ENCODE measurements around the gene DSE.

The DSE gene

DNA sequence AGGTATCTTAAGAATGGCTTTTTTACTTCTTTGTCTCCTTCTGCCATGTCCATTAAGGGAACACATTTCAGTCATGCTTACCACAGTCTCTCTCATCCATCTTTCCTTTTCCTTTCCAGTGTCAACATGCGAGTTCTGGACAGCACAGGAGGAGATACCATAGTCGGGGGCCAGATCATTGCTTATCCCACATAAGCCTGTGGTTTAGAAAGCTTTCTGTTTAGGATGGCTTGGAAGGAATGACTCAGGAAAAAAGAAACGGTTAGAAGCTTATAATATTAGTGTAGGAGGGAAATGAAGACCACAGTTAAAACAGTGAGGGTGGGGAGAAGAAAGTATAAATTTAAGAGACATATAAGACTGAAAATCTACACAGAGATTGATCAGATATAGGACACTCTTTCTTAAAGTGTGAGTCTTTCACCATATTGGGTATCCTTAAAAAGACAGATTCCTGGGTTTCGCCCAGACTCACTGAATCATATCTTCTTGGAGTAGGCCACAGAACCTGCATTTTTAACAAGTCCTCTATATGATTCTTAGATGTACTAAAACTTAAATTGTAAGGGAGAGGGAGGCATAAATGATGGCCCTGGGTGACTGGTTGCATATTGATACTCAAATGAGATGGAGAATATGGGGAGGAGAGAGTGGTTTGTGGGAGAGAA lies 36.1 kb downstream of the DSE start:
- no peak overlapping the region for H3K4me3 ChIP-seq (ENCODE audit: insufficient read depth, low read depth, low read length)
- no peaks in the 10 kb centered on the region for H3K36me3 ChIP-seq (ENCODE audit: control insufficient read depth, insufficient read depth, low read length)
- H3K4me1 ChIP-seq (ENCODE audit: control insufficient read depth, insufficient read depth, low read length) = peaks cover 11% of the 10 kb centered on the region
- WGBS, 2 experiments = 89 to 92% methylated on average over 4 of the region's 4 CpGs
- no peak overlapping the region for H3K27ac ChIP-seq (ENCODE audit: insufficient read depth, low read depth, low read length, poor library complexity, severe bottlenecking)
- H3K27me3 ChIP-seq (ENCODE audit: control insufficient read depth, insufficient read depth, low read length, poor library complexity, severe bottlenecking) = no peaks in the 10 kb centered on the region
- no peaks in the 10 kb centered on the region for H3K9me3 ChIP-seq (ENCODE audit: control insufficient read depth, low read length)

DNA sequence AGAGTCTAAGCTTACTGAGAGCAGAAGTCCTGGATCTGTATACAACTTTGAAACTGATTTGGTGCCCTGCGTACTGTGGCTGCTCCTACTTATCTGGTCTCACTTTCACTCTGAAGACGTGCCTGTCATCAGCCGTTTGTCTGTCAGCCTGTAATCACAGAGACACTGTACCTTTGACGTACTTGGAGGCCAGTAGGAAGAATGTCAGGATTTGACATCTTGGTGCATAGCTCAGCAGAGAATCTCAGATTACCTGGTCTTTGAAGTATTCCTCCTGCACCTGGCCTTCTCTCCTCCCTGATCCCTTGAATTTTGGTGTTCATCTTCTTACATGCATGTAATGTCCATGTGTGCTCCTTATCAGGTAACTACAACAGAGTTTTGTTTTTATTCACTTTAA lies 37.7 kb downstream of the DSE start:
- H3K4me1 ChIP-seq (ENCODE audit: control insufficient read depth, insufficient read depth, low read length) = peaks cover 11% of the 10 kb centered on the region
- 94 to 97% methylated on average over 4 of the region's 4 CpGs for WGBS, 2 experiments
- H3K36me3 ChIP-seq (ENCODE audit: control insufficient read depth, insufficient read depth, low read length) = no peaks in the 10 kb centered on the region
- H3K27ac ChIP-seq (ENCODE audit: insufficient read depth, low read depth, low read length, poor library complexity, severe bottlenecking) = no peak overlapping the region
- H3K27me3 ChIP-seq (ENCODE audit: control insufficient read depth, insufficient read depth, low read length, poor library complexity, severe bottlenecking) = no peaks in the 10 kb centered on the region
- H3K9me3 ChIP-seq (ENCODE audit: control insufficient read depth, low read length) = no peaks in the 10 kb centered on the region
- no peak overlapping the region for H3K4me3 ChIP-seq (ENCODE audit: insufficient read depth, low read depth, low read length)

DNA sequence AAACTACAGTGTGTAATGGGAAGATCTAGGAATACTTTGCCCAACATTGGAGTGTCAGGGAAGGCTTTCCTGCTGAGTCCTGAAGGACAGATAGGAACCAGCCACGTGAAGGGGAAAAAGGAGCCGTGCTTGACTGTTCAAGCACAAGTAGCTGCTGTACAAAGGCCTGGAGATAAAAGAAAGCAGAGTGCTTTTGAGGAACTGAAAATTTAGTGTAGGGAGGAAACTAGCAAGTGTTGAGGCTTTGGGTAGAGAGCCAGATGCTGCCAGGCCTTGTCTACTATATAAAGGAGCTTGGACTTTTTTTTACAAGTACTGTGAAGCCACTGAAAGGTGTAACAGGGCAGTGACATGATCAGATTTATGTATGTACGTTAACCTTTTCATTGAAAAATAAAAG lies 39.0 kb downstream of the DSE start:
- no peaks in the 10 kb centered on the region for H3K27me3 ChIP-seq (ENCODE audit: control insufficient read depth, insufficient read depth, low read length, poor library complexity, severe bottlenecking)
- H3K9me3 ChIP-seq (ENCODE audit: control insufficient read depth, low read length) = no peaks in the 10 kb centered on the region
- H3K4me1 ChIP-seq (ENCODE audit: control insufficient read depth, insufficient read depth, low read length) = peaks cover 11% of the 10 kb centered on the region
- H3K4me3 ChIP-seq (ENCODE audit: insufficient read depth, low read depth, low read length) = no peak overlapping the region
- 79 to 87% methylated on average over 3 of the region's 3 CpGs for WGBS, 2 experiments
- no peaks in the 10 kb centered on the region for H3K36me3 ChIP-seq (ENCODE audit: control insufficient read depth, insufficient read depth, low read length)
- H3K27ac ChIP-seq (ENCODE audit: insufficient read depth, low read depth, low read length, poor library complexity, severe bottlenecking) = no peak overlapping the region

DNA sequence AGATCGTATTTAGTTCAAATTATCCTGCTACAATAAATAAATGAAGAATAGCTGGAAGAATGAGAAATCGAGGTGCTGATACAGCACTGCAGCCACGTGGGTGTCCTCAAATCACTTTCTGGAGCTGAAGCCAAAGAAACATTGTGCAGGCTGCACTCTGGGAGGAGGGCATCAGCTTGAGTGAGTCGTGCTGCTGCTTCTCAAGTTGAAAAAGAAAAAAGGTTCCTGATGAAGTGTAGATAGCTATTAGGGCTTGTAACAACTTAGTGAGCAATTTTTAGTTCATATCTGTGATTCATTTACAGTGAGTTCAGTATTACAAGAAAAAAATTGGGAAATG lies 40.5 kb downstream of the DSE start:
- Histone ChIP-seq H3K4me3 (ENCODE audit: insufficient read depth, low read depth, low read length) (no peak overlapping the region), H3K27ac (ENCODE audit: insufficient read depth, low read depth, low read length, poor library complexity, severe bottlenecking) (no peak overlapping the region), H3K4me1 (ENCODE audit: control insufficient read depth, insufficient read depth, low read length) (peaks cover 5% of the 10 kb centered on the region), H3K36me3 (ENCODE audit: control insufficient read depth, insufficient read depth, low read length) (no peaks in the 10 kb centered on the region), H3K9me3 (ENCODE audit: control insufficient read depth, low read length) (no peaks in the 10 kb centered on the region), H3K27me3 (ENCODE audit: control insufficient read depth, insufficient read depth, low read length, poor library complexity, severe bottlenecking) (no peaks in the 10 kb centered on the region)
- 76 to 86% methylated on average over 4 of the region's 4 CpGs for WGBS, 2 experiments

DNA sequence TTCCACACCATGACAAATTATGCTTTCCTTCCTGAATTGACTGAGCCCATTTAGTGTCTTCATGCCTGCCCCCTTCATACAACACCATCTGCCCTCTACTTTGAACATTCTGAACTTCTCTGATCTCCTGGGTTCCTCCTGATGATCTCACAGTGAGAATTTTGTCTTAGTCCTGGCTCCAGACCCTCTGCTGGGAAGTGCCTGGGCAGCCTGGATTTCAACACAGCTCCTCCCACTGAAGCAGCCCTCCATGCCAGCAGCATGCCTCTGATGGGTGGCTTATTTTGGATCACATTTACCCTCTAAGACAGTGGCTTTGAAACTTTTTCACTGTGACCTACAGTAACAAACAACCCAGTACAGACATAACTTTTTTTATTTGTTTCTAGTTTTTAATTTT lies 41.5 kb downstream of the DSE start:
- Histone ChIP-seq H3K4me3 (ENCODE audit: insufficient read depth, low read depth, low read length) (no peak overlapping the region), H3K27ac (ENCODE audit: insufficient read depth, low read depth, low read length, poor library complexity, severe bottlenecking) (no peak overlapping the region), H3K9me3 (ENCODE audit: control insufficient read depth, low read length) (no peaks in the 10 kb centered on the region), H3K36me3 (ENCODE audit: control insufficient read depth, insufficient read depth, low read length) (no peaks in the 10 kb centered on the region), H3K27me3 (ENCODE audit: control insufficient read depth, insufficient read depth, low read length, poor library complexity, severe bottlenecking) (no peaks in the 10 kb centered on the region), H3K4me1 (ENCODE audit: control insufficient read depth, insufficient read depth, low read length) (peaks cover 5% of the 10 kb centered on the region)

DNA sequence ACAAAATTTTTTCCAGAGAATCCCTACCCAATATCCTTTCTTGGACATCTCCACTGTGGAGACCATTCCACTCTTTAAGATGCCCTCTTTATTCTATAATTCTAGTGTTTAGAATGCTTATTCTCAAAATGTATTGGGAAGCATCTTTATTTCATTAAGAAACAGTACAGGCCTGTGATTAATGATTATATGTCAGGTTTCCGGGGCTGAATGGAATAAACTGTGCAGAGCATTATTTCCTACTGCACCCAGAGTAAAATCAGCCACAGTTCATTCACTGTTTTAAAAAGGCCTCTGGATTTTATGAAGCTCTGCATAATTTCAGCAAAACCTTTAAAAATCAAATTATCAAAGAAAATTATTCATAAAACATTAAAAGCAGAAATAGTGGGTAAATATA lies 42.6 kb downstream of the DSE start:
- H3K27ac ChIP-seq (ENCODE audit: insufficient read depth, low read depth, low read length, poor library complexity, severe bottlenecking) = no peak overlapping the region
- no peaks in the 10 kb centered on the region for H3K9me3 ChIP-seq (ENCODE audit: control insufficient read depth, low read length)
- peaks cover 5% of the 10 kb centered on the region for H3K4me1 ChIP-seq (ENCODE audit: control insufficient read depth, insufficient read depth, low read length)
- no peak overlapping the region for H3K4me3 ChIP-seq (ENCODE audit: insufficient read depth, low read depth, low read length)
- H3K36me3 ChIP-seq (ENCODE audit: control insufficient read depth, insufficient read depth, low read length) = no peaks in the 10 kb centered on the region
- WGBS, 2 experiments = 67 to 96% methylated on average over 1 of the region's 1 CpG
- H3K27me3 ChIP-seq (ENCODE audit: control insufficient read depth, insufficient read depth, low read length, poor library complexity, severe bottlenecking) = no peaks in the 10 kb centered on the region

DNA sequence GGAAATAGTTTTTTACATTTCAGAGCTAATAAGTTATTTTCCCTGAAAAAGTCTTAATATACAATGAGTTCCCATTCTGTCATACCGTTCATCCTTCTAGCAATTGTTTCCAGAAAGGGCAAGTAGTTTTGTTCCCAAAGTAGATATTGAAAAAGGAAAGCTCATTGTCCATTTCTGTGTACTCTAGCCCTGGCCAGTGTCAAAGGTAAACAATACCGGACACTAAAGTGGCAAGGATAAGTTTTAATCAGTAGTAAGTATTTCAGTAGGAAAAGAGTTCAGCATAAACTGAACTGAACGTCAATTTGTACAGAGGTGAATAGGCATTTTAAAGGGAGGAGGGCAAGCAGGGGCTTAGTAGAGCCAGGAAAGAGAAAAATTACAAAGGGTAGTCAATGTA lies 46.9 kb downstream of the DSE start:
- 97 to 99% methylated on average over 3 of the region's 3 CpGs for WGBS, 2 experiments
- H3K4me1 ChIP-seq (ENCODE audit: control insufficient read depth, insufficient read depth, low read length) = no peaks in the 10 kb centered on the region
- H3K36me3 ChIP-seq (ENCODE audit: control insufficient read depth, insufficient read depth, low read length) = no peaks in the 10 kb centered on the region
- no peaks in the 10 kb centered on the region for H3K27me3 ChIP-seq (ENCODE audit: control insufficient read depth, insufficient read depth, low read length, poor library complexity, severe bottlenecking)
- no peak overlapping the region for H3K4me3 ChIP-seq (ENCODE audit: insufficient read depth, low read depth, low read length)
- no peak overlapping the region for H3K27ac ChIP-seq (ENCODE audit: insufficient read depth, low read depth, low read length, poor library complexity, severe bottlenecking)
- H3K9me3 ChIP-seq (ENCODE audit: control insufficient read depth, low read length) = no peaks in the 10 kb centered on the region

DNA sequence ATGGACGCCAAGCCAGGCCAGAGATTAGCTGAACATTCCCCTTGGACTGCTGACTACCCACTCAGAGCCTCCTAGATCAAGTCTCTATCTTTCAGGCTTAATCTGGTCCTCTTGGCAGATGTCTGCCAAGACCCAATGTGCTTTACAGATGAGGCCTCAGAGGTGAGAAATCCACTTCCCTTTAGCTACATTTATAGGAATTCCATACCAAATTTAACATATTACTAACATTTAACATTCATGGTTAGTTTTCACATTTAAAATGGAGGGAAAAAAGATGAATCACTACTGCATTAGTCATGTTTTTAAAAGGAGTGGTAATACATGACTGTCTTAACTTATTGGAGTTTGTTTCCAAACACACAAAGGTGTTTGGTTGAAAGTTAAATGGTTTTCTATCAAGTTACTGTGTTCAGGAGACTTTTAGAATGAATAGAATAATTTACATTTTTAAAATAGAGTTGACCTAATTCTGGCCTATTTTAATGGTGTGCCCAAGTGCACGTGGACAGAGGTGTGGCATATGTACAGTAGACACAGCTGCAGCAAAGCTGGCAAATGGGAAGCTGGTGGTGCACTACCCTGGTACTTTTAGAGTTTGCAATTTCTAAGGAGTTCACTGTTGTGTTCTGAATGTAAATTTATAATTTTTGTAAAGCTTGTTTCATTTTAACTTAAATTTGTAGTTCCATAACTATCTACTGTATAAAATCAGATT lies 48.5 kb downstream of the DSE start:
- no peak overlapping the region for H3K27ac ChIP-seq (ENCODE audit: insufficient read depth, low read depth, low read length, poor library complexity, severe bottlenecking)
- H3K36me3 ChIP-seq (ENCODE audit: control insufficient read depth, insufficient read depth, low read length) = no peaks in the 10 kb centered on the region
- H3K27me3 ChIP-seq (ENCODE audit: control insufficient read depth, insufficient read depth, low read length, poor library complexity, severe bottlenecking) = no peaks in the 10 kb centered on the region
- H3K4me3 ChIP-seq (ENCODE audit: insufficient read depth, low read depth, low read length) = no peak overlapping the region
- H3K9me3 ChIP-seq (ENCODE audit: control insufficient read depth, low read length) = no peaks in the 10 kb centered on the region
- no peaks in the 10 kb centered on the region for H3K4me1 ChIP-seq (ENCODE audit: control insufficient read depth, insufficient read depth, low read length)
- WGBS, 2 experiments = 89 to 92% methylated on average over 2 of the region's 2 CpGs

DNA sequence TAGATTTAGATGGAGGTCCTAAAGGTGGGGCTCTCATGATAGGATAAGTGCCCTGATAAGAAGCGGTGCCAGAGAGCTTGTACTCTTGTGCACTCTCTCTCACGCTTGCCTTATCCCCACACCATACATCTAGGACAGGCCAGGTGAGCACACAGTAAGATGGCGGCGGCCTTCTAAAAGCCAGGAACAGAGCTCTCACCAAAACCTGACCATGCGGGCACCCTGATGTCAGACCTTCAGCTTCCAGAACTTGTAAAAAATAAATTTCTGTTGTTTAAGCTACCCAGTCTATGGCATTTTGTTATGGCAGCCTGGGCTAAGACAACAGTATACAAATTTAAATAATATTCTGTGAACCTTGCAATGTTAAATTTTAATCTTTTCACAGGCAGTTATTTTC lies 49.6 kb downstream of the DSE start:
- Histone ChIP-seq H3K9me3 (ENCODE audit: control insufficient read depth, low read length) (no peaks in the 10 kb centered on the region), H3K36me3 (ENCODE audit: control insufficient read depth, insufficient read depth, low read length) (no peaks in the 10 kb centered on the region), H3K4me3 (ENCODE audit: insufficient read depth, low read depth, low read length) (no peak overlapping the region), H3K27ac (ENCODE audit: insufficient read depth, low read depth, low read length, poor library complexity, severe bottlenecking) (no peak overlapping the region), H3K27me3 (ENCODE audit: control insufficient read depth, insufficient read depth, low read length, poor library complexity, severe bottlenecking) (no peaks in the 10 kb centered on the region), H3K4me1 (ENCODE audit: control insufficient read depth, insufficient read depth, low read length) (no peaks in the 10 kb centered on the region)
- WGBS, 2 experiments = 86 to 95% methylated on average over 5 of the region's 5 CpGs

DNA sequence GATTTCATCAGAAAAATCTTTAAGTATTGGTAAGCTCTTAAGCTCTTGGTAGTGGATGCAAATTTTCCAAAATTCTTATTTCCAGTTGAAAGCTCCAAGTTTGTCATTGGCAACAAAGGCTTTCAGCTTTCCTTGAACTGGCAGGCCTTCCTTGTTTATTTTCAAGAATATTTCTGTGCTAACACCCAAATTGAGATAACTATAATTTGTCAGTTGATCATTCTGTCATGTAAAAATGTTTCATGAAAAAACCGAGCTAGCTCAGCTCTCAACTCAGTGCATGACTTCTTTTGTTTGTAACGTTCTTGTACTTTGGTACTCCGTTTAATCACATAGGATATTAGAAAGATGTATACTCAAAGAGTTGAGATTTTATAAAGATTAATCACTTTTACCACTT lies 51.5 kb downstream of the DSE start:
- H3K27ac ChIP-seq (ENCODE audit: insufficient read depth, low read depth, low read length, poor library complexity, severe bottlenecking) = no peak overlapping the region
- no peaks in the 10 kb centered on the region for H3K9me3 ChIP-seq (ENCODE audit: control insufficient read depth, low read length)
- peaks cover 4% of the 10 kb centered on the region for H3K36me3 ChIP-seq (ENCODE audit: control insufficient read depth, insufficient read depth, low read length)
- H3K4me1 ChIP-seq (ENCODE audit: control insufficient read depth, insufficient read depth, low read length) = no peaks in the 10 kb centered on the region
- no peak overlapping the region for H3K4me3 ChIP-seq (ENCODE audit: insufficient read depth, low read depth, low read length)
- 100% methylated on average over 2 to 3 of the region's 3 CpGs for WGBS, 2 experiments
- H3K27me3 ChIP-seq (ENCODE audit: control insufficient read depth, insufficient read depth, low read length, poor library complexity, severe bottlenecking) = no peaks in the 10 kb centered on the region
